ENCODE measurements around the gene SMOC1. TPM values are rescaled to one million over a fixed set of nuclear protein-coding genes. Genes with fewer than 3 reads are reported as not detected.

The SMOC1 gene
- total RNA-seq, 6 experiments from 2014 or later = not detected

DNA sequence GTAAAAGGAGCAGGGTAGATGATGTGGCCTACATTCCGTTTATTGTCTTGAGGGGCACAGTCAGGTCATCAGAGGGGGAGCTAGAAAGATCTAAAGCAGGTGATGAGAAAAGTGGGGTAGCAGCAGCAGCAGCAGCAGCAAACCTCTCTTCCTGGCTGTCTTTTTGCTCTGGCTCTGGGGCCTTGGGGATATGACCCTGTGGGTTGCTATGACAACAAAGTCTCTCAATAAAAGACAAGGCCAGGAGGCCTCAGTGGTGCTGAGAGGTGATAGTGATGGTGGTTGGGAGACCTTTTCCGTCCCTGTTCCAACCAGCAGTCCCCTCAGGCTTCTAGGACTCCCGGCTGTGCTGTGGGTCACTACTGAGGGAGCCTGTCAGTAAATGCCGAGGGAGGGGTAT is 170.9 kb downstream of the SMOC1 start:
- Mint-ChIP-seq H3K4me1 (ENCODE audit: low read depth) (0 out of 2 replicates have a peak, but pooled peaks cover 5% of the 10 kb centered on the region), H3K27me3 (ENCODE audit: insufficient read depth) (peaks cover 2% of the 10 kb centered on the region), H3K9me3 (no peaks in the 10 kb centered on the region; the same call in 1 of the 2 replicates), H3K36me3 (ENCODE audit: low read depth) (no peaks in the 10 kb centered on the region), H3K4me3 (no peak overlapping the region), H3K27ac (no peak overlapping the region)
- TF ChIP-seq, protein P1, sequence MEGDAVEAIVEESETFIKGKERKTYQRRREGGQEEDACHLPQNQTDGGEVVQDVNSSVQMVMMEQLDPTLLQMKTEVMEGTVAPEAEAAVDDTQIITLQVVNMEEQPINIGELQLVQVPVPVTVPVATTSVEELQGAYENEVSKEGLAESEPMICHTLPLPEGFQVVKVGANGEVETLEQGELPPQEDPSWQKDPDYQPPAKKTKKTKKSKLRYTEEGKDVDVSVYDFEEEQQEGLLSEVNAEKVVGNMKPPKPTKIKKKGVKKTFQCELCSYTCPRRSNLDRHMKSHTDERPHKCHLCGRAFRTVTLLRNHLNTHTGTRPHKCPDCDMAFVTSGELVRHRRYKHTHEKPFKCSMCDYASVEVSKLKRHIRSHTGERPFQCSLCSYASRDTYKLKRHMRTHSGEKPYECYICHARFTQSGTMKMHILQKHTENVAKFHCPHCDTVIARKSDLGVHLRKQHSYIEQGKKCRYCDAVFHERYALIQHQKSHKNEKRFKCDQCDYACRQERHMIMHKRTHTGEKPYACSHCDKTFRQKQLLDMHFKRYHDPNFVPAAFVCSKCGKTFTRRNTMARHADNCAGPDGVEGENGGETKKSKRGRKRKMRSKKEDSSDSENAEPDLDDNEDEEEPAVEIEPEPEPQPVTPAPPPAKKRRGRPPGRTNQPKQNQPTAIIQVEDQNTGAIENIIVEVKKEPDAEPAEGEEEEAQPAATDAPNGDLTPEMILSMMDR (IDR thresholded peaks at IDR 0.05) = no peak
- DNase-seq = no peak

DNA sequence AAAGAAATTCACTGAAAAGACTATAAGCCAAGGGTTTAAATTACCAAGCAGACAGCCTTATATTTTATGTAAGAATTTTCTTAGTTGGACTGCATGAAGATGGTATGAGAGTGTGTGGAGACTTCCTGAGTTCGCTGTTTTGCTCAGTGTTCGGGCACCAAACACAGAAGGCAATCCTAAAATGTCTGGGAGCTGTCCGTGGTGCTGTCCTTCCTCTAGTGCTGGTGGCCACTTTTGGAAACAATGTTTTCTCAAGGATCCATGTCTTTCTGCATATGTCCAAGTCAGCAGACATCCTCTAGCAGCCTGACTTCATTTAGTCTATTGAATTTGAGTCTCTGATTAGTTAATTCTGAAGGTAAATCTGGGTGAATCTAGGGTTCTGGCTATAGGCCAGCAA is 173.8 kb downstream of the SMOC1 start:
- no peaks in the 10 kb centered on the region for H3K36me3 Mint-ChIP-seq (ENCODE audit: low read depth)
- no peak overlapping the region for H3K27ac Mint-ChIP-seq
- TF ChIP-seq, protein P1 (IDR thresholded peaks at IDR 0.05) = no peak
- DNase-seq = no peak
- no peak overlapping the region for H3K4me3 Mint-ChIP-seq
- H3K4me1 Mint-ChIP-seq (ENCODE audit: low read depth) = no peaks in the 10 kb centered on the region
- H3K27me3 Mint-ChIP-seq (ENCODE audit: insufficient read depth) = peaks cover 3% of the 10 kb centered on the region
- H3K9me3 Mint-ChIP-seq = peaks cover 7% of the 10 kb centered on the region

GRCh38 chr14:70057519-70058136 is 178.4 kb downstream of the SMOC1 start:
- no peaks in the 10 kb centered on the region for H3K4me1 Mint-ChIP-seq (ENCODE audit: low read depth)
- no peak for DNase-seq
- H3K27ac Mint-ChIP-seq = no peak overlapping the region
- no peak overlapping the region for H3K4me3 Mint-ChIP-seq
- no peaks in the 10 kb centered on the region; the same call in 1 of the 2 replicates for H3K36me3 Mint-ChIP-seq (ENCODE audit: low read depth)
- TF ChIP-seq, protein P1 (IDR thresholded peaks at IDR 0.05) = no peak
- H3K27me3 Mint-ChIP-seq (ENCODE audit: insufficient read depth) = peaks cover 3% of the 10 kb centered on the region
- peaks cover 15% of the 10 kb centered on the region for H3K9me3 Mint-ChIP-seq

DNA sequence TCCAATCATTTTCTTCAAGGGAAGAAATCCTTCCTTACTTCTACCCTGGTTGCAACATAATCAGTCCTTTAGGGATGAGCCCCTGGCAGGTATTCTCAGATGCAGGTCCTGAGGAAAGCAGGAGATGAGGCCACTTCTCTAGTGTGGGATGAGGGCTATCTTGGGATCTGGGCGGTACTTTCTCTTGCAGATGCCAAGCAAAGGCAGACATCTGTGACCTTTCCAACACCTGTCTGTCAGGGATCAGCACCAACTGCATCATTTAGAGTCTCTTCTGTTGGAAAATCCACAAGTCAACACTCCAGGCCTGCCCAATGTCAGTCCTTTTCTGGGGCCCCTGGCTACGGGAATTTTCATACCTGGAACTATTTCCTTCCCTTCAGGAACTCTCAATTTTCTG is 180.3 kb downstream of the SMOC1 start:
- Mint-ChIP-seq H3K27me3 (ENCODE audit: insufficient read depth) (peaks cover 3% of the 10 kb centered on the region), H3K4me1 (ENCODE audit: low read depth) (no peaks in the 10 kb centered on the region), H3K4me3 (no peak overlapping the region), H3K27ac (no peak overlapping the region), H3K9me3 (peaks cover 15% of the 10 kb centered on the region), H3K36me3 (ENCODE audit: low read depth) (no peaks in the 10 kb centered on the region; the same call in 1 of the 2 replicates)
- TF ChIP-seq, protein P1 (IDR thresholded peaks at IDR 0.05) = no peak
- DNase-seq = no peak

DNA sequence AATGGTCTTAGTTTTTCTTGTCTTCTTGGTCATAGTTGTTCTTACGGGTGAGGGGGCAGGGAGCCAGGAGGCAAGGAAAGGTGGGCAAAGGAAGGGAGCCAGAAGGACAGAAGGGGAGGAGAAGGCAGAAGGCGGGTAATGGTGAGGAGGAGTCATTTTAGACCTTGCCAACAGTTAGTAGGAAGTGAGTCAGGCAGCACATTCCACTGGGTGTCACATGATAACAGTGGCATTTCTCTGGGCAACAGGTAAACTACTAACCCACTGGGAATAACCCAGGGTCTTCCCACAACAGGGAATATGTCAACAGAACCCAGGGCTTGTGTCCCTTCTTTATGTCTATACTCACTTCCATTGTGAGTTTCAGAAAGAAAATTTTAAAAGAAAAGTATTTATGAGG is 181.9 kb downstream of the SMOC1 start:
- H3K27me3 Mint-ChIP-seq (ENCODE audit: insufficient read depth) = peaks cover 3% of the 10 kb centered on the region; the same call in 1 of the 2 replicates
- no peaks in the 10 kb centered on the region; the same call in 1 of the 2 replicates for H3K36me3 Mint-ChIP-seq (ENCODE audit: low read depth)
- TF ChIP-seq, protein P1 (IDR thresholded peaks at IDR 0.05) = no peak
- no peak for DNase-seq
- no peaks in the 10 kb centered on the region for H3K4me1 Mint-ChIP-seq (ENCODE audit: low read depth)
- peaks cover 11% of the 10 kb centered on the region for H3K9me3 Mint-ChIP-seq
- H3K27ac Mint-ChIP-seq = no peak overlapping the region
- no peak overlapping the region for H3K4me3 Mint-ChIP-seq

Data from HFFc6 (cell line).